Mesangial cell (primary cell): ENCODE data around the gene GPR137B. TPM values are rescaled to one million over a fixed set of nuclear protein-coding genes. Genes with fewer than 3 reads are reported as not detected.

Experiments
- total RNA-seq: library from RNA; depleted of rRNA; stranded (reverse); fragments of >200 nt; gene quantifications from 2 replicates; pipeline ENCODE4 v1.2.3, GENCODE V29; 2015

Gene GPR137B, protein sequence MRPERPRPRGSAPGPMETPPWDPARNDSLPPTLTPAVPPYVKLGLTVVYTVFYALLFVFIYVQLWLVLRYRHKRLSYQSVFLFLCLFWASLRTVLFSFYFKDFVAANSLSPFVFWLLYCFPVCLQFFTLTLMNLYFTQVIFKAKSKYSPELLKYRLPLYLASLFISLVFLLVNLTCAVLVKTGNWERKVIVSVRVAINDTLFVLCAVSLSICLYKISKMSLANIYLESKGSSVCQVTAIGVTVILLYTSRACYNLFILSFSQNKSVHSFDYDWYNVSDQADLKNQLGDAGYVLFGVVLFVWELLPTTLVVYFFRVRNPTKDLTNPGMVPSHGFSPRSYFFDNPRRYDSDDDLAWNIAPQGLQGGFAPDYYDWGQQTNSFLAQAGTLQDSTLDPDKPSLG
- 12.4 and 26.2 TPM in 2 replicates for total RNA-seq

GRCh38 chr1:236142253-236143103 lies at the start of gene GPR137B:
Gene GPR137B, plus strand, starts transcription at chr1:236142539. Its CDS starts 84 bp downstream, at chr1:236142623.

Other genes starting within 250 kb of the GPR137B start
- gene NID1, start 77.4 kb upstream of the GPR137B start, total RNA-seq = 43.7 and 59.7 TPM in 2 replicates
- gene ERO1B, start 139.4 kb downstream of the GPR137B start, total RNA-seq = 1.3 and 3.0 TPM in 2 replicates